Endothelial cell of umbilical vein (primary cell): ENCODE data around the gene IRF8.

Source experiments
- CTCF ChIP-seq, 2 donors: IDR thresholded peaks; 1 replicate in 1 of 2; 2 replicates in 1 of 2; pipeline ENCODE4 v1.5.1; 2011; ENCODE audit warnings: low read length in 2 of 2, mild to moderate bottlenecking in 2 of 2, moderate library complexity in 2 of 2, control low read depth in 1 of 2, inconsistent platforms in 1 of 2, low read depth in 1 of 2; ENCODE audit not compliant: insufficient read depth in 1 of 2; ENCODE audit errors: extremely low read depth in 1 of 2
- EZH2 ChIP-seq: IDR thresholded peaks from 2 replicates; pipeline ENCODE4 v1.6.1; 2012; ENCODE audit warnings: borderline replicate concordance, low read depth, mild to moderate bottlenecking, moderate library complexity, low read length, inconsistent platforms; ENCODE audit not compliant: severe bottlenecking
- FOS ChIP-seq: IDR thresholded peaks from 2 replicates; pipeline ENCODE4 v1.6.1; 2011; ENCODE audit warnings: mild to moderate bottlenecking, low read length, moderate library complexity, borderline replicate concordance; ENCODE audit not compliant: insufficient read depth
- GATA2 ChIP-seq: IDR thresholded peaks from 2 replicates; pipeline ENCODE4 v1.7.0; 2011; ENCODE audit warnings: low read depth, mild to moderate bottlenecking, moderate library complexity, mixed read lengths, low read length; ENCODE audit not compliant: insufficient read length, insufficient read depth
- JUN ChIP-seq: IDR thresholded peaks from 2 replicates; pipeline ENCODE4 v1.6.1; 2011; ENCODE audit warnings: borderline replicate concordance, low read depth; ENCODE audit not compliant: insufficient read length, insufficient read depth
- MAX ChIP-seq: IDR thresholded peaks from 2 replicates; pipeline ENCODE4 v1.6.1; 2011; ENCODE audit not compliant: insufficient read depth, insufficient read length
- MYC ChIP-seq: IDR thresholded peaks from one replicate; pipeline ENCODE4 v1.6.1; 2011; ENCODE audit warnings: mild to moderate bottlenecking, low read depth, low read length
- POLR2A ChIP-seq: IDR thresholded peaks from 2 replicates; pipeline ENCODE4 v1.6.1; 2012; ENCODE audit warnings: low read depth, mild to moderate bottlenecking, control low read depth, low read length
- POLR2AphosphoS5 ChIP-seq: IDR thresholded peaks from 2 replicates; pipeline ENCODE4 v1.6.1; 2012; ENCODE audit warnings: low read depth, mild to moderate bottlenecking, control low read depth, low read length, moderate library complexity; ENCODE audit not compliant: insufficient read depth

GRCh38 chr16:85894266-85894665, 4.7 kb upstream of the IRF8 start:
- TF ChIP-seq EZH2: no peak
- TF ChIP-seq MAX: no peak
- no peak for TF ChIP-seq CTCF (IDR thresholded peaks at IDR 0.05; ENCODE audit: extremely low read depth in 1 of 2, insufficient read depth in 1 of 2, low read depth in 1 of 2, low read length in 2 of 2)
- no peak for TF ChIP-seq JUN
- no peak for TF ChIP-seq POLR2A
- TF ChIP-seq GATA2: no peak
- no peak for TF ChIP-seq POLR2AphosphoS5
- no peak for TF ChIP-seq MYC
- no peak for TF ChIP-seq FOS
